Measurements from ENCODE around the gene ACBD6. TPM values are rescaled to one million over a fixed set of nuclear protein-coding genes. Genes with fewer than 3 reads are reported as not detected.
A peak's percentile ranks its signal among the peaks of the same experiment; 100 is the strongest.

Gene ACBD6
- total RNA-seq, 6 experiments from 2014 or later: 21.1 to 29.5 (median 27.0) TPM

GRCh38 chr1:180254496-180254819, 247.9 kb downstream of the ACBD6 start:
- Mint-ChIP-seq H3K27me3 (ENCODE audit: insufficient read depth) (peaks cover 21% of the 10 kb centered on the region), H3K36me3 (ENCODE audit: low read depth) (no peaks in the 10 kb centered on the region), H3K4me1 (ENCODE audit: low read depth) (peaks cover 9% of the 10 kb centered on the region; the same call in 1 of the 2 replicates), H3K9me3 (no peaks in the 10 kb centered on the region), H3K27ac (no peak overlapping the region), H3K4me3 (no peak overlapping the region)
- TF ChIP-seq CTCF (IDR thresholded peaks at IDR 0.05): no peak
- DNase-seq: no peak

GRCh38 chr1:180253585-180254495, 248.5 kb downstream of the ACBD6 start:
- Mint-ChIP-seq H3K36me3 (ENCODE audit: low read depth) (no peaks in the 10 kb centered on the region), H3K27ac (no peak overlapping the region), H3K9me3 (no peaks in the 10 kb centered on the region), H3K4me3 (no peak overlapping the region), H3K27me3 (ENCODE audit: insufficient read depth) (peaks cover 19% of the 10 kb centered on the region), H3K4me1 (ENCODE audit: low read depth) (peaks cover 9% of the 10 kb centered on the region; the same call in 1 of the 2 replicates)
- no peak for TF ChIP-seq CTCF (IDR thresholded peaks at IDR 0.05)
- DNase-seq: no peak

GRCh38 chr1:180252638-180253536, 249.5 kb downstream of the ACBD6 start:
- Mint-ChIP-seq H3K9me3 (no peaks in the 10 kb centered on the region), H3K4me1 (ENCODE audit: low read depth) (peaks cover 9% of the 10 kb centered on the region; the same call in 1 of the 2 replicates), H3K27me3 (ENCODE audit: insufficient read depth) (peaks cover 16% of the 10 kb centered on the region), H3K27ac (no peak overlapping the region), H3K4me3 (no peak overlapping the region), H3K36me3 (ENCODE audit: low read depth) (no peaks in the 10 kb centered on the region)
- DNase-seq: peak; percentile 55
- TF ChIP-seq CTCF (IDR thresholded peaks at IDR 0.05): peak; percentile 93

GRCh38 chr1:180251526-180252305, 250.7 kb downstream of the ACBD6 start:
- H3K27me3 Mint-ChIP-seq (ENCODE audit: insufficient read depth): peaks cover 13% of the 10 kb centered on the region
- H3K4me1 Mint-ChIP-seq (ENCODE audit: low read depth): peaks cover 9% of the 10 kb centered on the region; the same call in 1 of the 2 replicates
- no peak for TF ChIP-seq CTCF (IDR thresholded peaks at IDR 0.05)
- H3K36me3 Mint-ChIP-seq (ENCODE audit: low read depth): no peaks in the 10 kb centered on the region
- H3K27ac Mint-ChIP-seq: no peak overlapping the region
- no peak overlapping the region for H3K4me3 Mint-ChIP-seq
- DNase-seq: no peak
- H3K9me3 Mint-ChIP-seq: no peaks in the 10 kb centered on the region

- DNase-seq: no peak
- Mint-ChIP-seq H3K9me3 (no peaks in the 10 kb centered on the region), H3K27me3 (ENCODE audit: insufficient read depth) (peaks cover 10% of the 10 kb centered on the region), H3K27ac (no peak overlapping the region), H3K4me1 (ENCODE audit: low read depth) (peaks cover 9% of the 10 kb centered on the region; the same call in 1 of the 2 replicates), H3K4me3 (no peak overlapping the region), H3K36me3 (ENCODE audit: low read depth) (no peaks in the 10 kb centered on the region)
- no peak for TF ChIP-seq CTCF (IDR thresholded peaks at IDR 0.05)
These were observed 251.4 kb downstream of the ACBD6 start for GRCh38 chr1:180250883-180251509.
